A673 (cell line): ENCODE data around the gene FAM217B. TPM values are rescaled to one million over a fixed set of nuclear protein-coding genes. Genes with fewer than 3 reads are reported as not detected.

Experiments used
- BruUV-seq: library from RNA; stranded (reverse); fragments of 400-500 nt; replicated peaks from 2 replicates; lab custom pipeline; 2021; lab: Mats Ljungman, UMichigan
- CTCF ChIA-PET: fragments of 300-600 bp; sonication (Branson Sonifier 250); formaldehyde crosslinking; loops from one replicate; lab custom pipeline; 2022; ENCODE audit warnings: antibody characterized with exemption; lab: Charles Lee
- POLR2A ChIA-PET: fragments of 300-600 bp; sonication (Branson Sonifier 250); formaldehyde crosslinking; loops from one replicate; lab custom pipeline; 2022; ENCODE audit warnings: antibody characterized with exemption; ENCODE audit not compliant: low non-redundant PET; lab: Charles Lee
- DNase-seq: peaks from one replicate; pipeline ENCODE4 v3.0.0-alpha.2; 2015; ENCODE audit warnings: low spot score
- H3K27ac ChIP-seq: fragments of 200-600 bp; sonication (generic); 2 replicates; pipeline ENCODE4 v1.5.1; 2016; ENCODE audit warnings: mixed run types, low read depth, mild to moderate bottlenecking, mixed read lengths, antibody characterized with exemption, low read length; ENCODE audit not compliant: poor library complexity, severe bottlenecking
- H3K27me3 ChIP-seq: fragments of 200-600 bp; sonication (generic); replicated peaks from 2 replicates; pipeline ENCODE4 v1.6.1; 2017; ENCODE audit warnings: mixed run types, low read depth, mild to moderate bottlenecking, mixed read lengths, antibody characterized with exemption, low read length; ENCODE audit not compliant: insufficient read depth, poor library complexity
- H3K36me3 ChIP-seq: fragments of 200-600 bp; sonication (generic); 2 replicates; pipeline ENCODE4 v1.6.1; 2016; ENCODE audit warnings: mixed run types, mild to moderate bottlenecking, mixed read lengths, antibody characterized with exemption, low read length; ENCODE audit not compliant: insufficient read depth, poor library complexity, severe bottlenecking
- H3K4me1 ChIP-seq: fragments of 200-600 bp; sonication (generic); 2 replicates; pipeline ENCODE4 v1.6.1; 2017; ENCODE audit warnings: mixed run types, mild to moderate bottlenecking, mixed read lengths, antibody characterized with exemption, low read length; ENCODE audit not compliant: insufficient read depth, poor library complexity, severe bottlenecking
- H3K4me3 ChIP-seq: fragments of 200-600 bp; sonication (generic); 2 replicates; pipeline ENCODE4 v1.5.1; 2016; ENCODE audit warnings: low read depth, mixed run types, mild to moderate bottlenecking, mixed read lengths, low read length; ENCODE audit not compliant: poor library complexity, severe bottlenecking
- H3K9me3 ChIP-seq: fragments of 200-600 bp; sonication (generic); 2 replicates; pipeline ENCODE4 v1.6.1; 2016; ENCODE audit warnings: mixed run types, low read depth, mild to moderate bottlenecking, mixed read lengths, antibody characterized with exemption, low read length; ENCODE audit not compliant: poor library complexity, severe bottlenecking
- EZH2 ChIP-seq: fragments of 200-600 bp; sonication (generic); IDR thresholded peaks from 2 replicates; pipeline ENCODE4 v1.6.1; 2017; ENCODE audit warnings: borderline replicate concordance, low read depth, mild to moderate bottlenecking, mixed read lengths, antibody characterized with exemption, low read length; ENCODE audit not compliant: poor library complexity, severe bottlenecking
- intact Hi-C: fragments of 100-400 bp; cut with micrococcal nuclease; formaldehyde crosslinking; loops from one replicate; pipeline ENCODE4 v1.10.0; 2022; ENCODE audit not compliant: unreplicated experiment
- total RNA-seq: library from RNA; stranded (reverse); gene quantifications from 2 replicates; pipeline ENCODE4 v1.2.3, GENCODE V29; 2021
- TF ChIP-seq, protein P1 (sequence below): fragments of 300-800, 200-600 bp; sonication (generic); conservative IDR thresholded peaks from 2 replicates; pipeline ENCODE4 v1.5.1; 2017; ENCODE audit warnings: low read depth, mild to moderate bottlenecking, antibody characterized with exemption, low read length, moderate library complexity, mixed read lengths

The FAM217B gene
- total RNA-seq, 1 experiment from 2014 or later, result 26.6 TPM

DNA sequence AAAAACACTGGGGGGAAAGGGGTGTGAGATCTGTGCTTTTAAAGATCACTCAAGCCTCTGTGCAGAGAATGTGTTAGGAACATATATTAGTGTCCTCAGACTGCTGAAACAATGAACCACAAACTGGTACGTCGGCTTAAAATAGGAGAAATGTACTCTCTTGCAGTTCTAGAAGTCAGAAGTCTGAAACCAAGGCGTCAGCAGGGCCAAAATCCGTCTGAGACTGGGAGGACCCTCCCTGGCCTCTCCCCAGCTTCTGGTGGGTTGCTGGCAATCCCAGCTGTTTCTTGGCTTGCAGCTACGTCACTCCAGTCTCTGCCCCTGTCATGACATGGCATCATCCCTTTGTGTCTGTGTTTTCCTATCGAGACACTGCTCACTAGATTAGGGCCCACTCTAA lies 22.0 kb downstream of the FAM217B start:
- intact Hi-C loops, result no loop called here
- H3K9me3 ChIP-seq, result no peaks in the 10 kb centered on the region
- DNase-seq, result no peak
- H3K4me1 ChIP-seq, result no peaks in the 10 kb centered on the region
- CTCF ChIA-PET, result no interaction called here
- H3K27ac ChIP-seq, result no peak overlapping the region
- BruUV-seq, result no TSS peak
- no peaks in the 10 kb centered on the region for H3K36me3 ChIP-seq
- no peak for TF ChIP-seq EZH2
- TF ChIP-seq, protein P1, sequence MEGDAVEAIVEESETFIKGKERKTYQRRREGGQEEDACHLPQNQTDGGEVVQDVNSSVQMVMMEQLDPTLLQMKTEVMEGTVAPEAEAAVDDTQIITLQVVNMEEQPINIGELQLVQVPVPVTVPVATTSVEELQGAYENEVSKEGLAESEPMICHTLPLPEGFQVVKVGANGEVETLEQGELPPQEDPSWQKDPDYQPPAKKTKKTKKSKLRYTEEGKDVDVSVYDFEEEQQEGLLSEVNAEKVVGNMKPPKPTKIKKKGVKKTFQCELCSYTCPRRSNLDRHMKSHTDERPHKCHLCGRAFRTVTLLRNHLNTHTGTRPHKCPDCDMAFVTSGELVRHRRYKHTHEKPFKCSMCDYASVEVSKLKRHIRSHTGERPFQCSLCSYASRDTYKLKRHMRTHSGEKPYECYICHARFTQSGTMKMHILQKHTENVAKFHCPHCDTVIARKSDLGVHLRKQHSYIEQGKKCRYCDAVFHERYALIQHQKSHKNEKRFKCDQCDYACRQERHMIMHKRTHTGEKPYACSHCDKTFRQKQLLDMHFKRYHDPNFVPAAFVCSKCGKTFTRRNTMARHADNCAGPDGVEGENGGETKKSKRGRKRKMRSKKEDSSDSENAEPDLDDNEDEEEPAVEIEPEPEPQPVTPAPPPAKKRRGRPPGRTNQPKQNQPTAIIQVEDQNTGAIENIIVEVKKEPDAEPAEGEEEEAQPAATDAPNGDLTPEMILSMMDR, result no peak
- POLR2A ChIA-PET, result no interaction called here
- no peak overlapping the region for H3K4me3 ChIP-seq
- no peaks in the 10 kb centered on the region for H3K27me3 ChIP-seq

- TF ChIP-seq EZH2, result no peak
- TF ChIP-seq, protein P1, result no peak
- H3K9me3 ChIP-seq, result no peaks in the 10 kb centered on the region
- H3K4me3 ChIP-seq, result no peak overlapping the region
- intact Hi-C loops, result no loop called here
- H3K4me1 ChIP-seq, result no peaks in the 10 kb centered on the region
- H3K27ac ChIP-seq, result no peak overlapping the region
- no peak for DNase-seq
- ChIA-PET POLR2A (no interaction called here), CTCF (no interaction called here)
- H3K27me3 ChIP-seq, result no peaks in the 10 kb centered on the region
- no TSS peak for BruUV-seq
- H3K36me3 ChIP-seq, result no peaks in the 10 kb centered on the region
Observed at GRCh38 chr20:59966428-59966827, 26.2 kb downstream of the FAM217B start.

DNA sequence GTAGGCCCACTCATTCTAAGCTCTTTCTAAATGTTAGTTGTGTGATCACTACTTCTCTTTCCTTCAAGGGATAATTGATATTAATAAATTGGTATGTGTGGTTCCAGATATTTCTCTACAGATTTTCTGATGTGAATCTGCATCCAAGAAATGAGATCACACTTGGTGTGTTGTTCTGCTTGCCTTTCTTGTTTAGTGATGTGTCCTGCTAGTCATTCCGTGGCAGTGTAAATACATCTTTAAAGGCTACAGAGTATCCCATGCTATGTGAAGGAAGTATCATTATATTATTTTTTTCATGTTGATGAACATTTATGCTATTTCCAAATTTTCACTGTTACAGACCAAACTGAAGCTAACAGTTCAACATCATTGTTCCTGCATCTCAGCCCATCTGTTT lies 31.2 kb downstream of the FAM217B start:
- H3K36me3 ChIP-seq, result no peaks in the 10 kb centered on the region
- ChIA-PET POLR2A (no interaction called here), CTCF (no interaction called here)
- intact Hi-C loops, result no loop called here
- H3K4me3 ChIP-seq, result no peak overlapping the region
- no peak for TF ChIP-seq EZH2
- TF ChIP-seq, protein P1, result no peak
- H3K4me1 ChIP-seq, result no peaks in the 10 kb centered on the region
- no peak overlapping the region for H3K27ac ChIP-seq
- no peaks in the 10 kb centered on the region for H3K9me3 ChIP-seq
- BruUV-seq, result no TSS peak
- H3K27me3 ChIP-seq, result no peaks in the 10 kb centered on the region
- no peak for DNase-seq
